Choroid plexus epithelial cell (primary cell): ENCODE data around the gene MCL1.
"Not testable (repeated sequence)": the region's sequence is repeated elsewhere in the genome, so short reads cannot be mapped to it uniquely, and the experiment has no call there.

Experiments used
- DNase-seq: peaks from one replicate; pipeline ENCODE4 v3.0.0-alpha.2; 2010; ENCODE audit warnings: low read depth
- H3K4me3 ChIP-seq: 2 replicates; pipeline ENCODE4 v1.5.1; 2011; ENCODE audit warnings: low read depth, mild to moderate bottlenecking, control low read depth, low read length, moderate library complexity
- CTCF ChIP-seq: conservative IDR thresholded peaks from 2 replicates; pipeline ENCODE4 v1.5.1; 2011; ENCODE audit warnings: low read depth, mild to moderate bottlenecking, control low read depth, inconsistent platforms, low read length, moderate library complexity

The MCL1 gene

GRCh38 chr1:150579110-150579944, at the start of gene MCL1:
Gene MCL1 (minus strand): TSS chr1:150579610. CDS start chr1:150579530, 80 bp downstream.
- peak within 1 kb of the TSS; percentile 99 for H3K4me3 ChIP-seq
- TF ChIP-seq CTCF: no peak
- peak; percentile 98 for DNase-seq

GRCh38 chr1:150628766-150629114, 49.3 kb upstream of the MCL1 start:
- no peak for DNase-seq
- TF ChIP-seq CTCF: no peak
- H3K4me3 ChIP-seq: peak overlapping the region; percentile 85

GRCh38 chr1:150627826-150628410, 48.5 kb upstream of the MCL1 start:
- peak overlapping the region; percentile 85 for H3K4me3 ChIP-seq
- TF ChIP-seq CTCF: no peak
- no peak for DNase-seq

GRCh38 chr1:150626150-150626549, 46.7 kb upstream of the MCL1 start:
- TF ChIP-seq CTCF: no peak
- no peak overlapping the region for H3K4me3 ChIP-seq
- no peak for DNase-seq

- H3K4me3 ChIP-seq, DNase-seq: not testable (repeated sequence)
These were observed 45.1 kb upstream of the MCL1 start for GRCh38 chr1:150624546-150624945.

GRCh38 chr1:150624134-150624533, 44.7 kb upstream of the MCL1 start:
- not testable (repeated sequence) for H3K4me3 ChIP-seq, DNase-seq

- DNase-seq: no peak
- TF ChIP-seq CTCF: no peak
- H3K4me3 ChIP-seq: no peak overlapping the region
These were observed 43.0 kb upstream of the MCL1 start for GRCh38 chr1:150622303-150622975.
